NCI-H2196 (cell line): Measurements from ENCODE around the gene CDSN.
"Not testable (repeated sequence)": the region's sequence is repeated elsewhere in the genome, so short reads cannot be mapped to it uniquely, and the experiment has no call there.

Source experiments
- DNase-seq: peaks from one replicate; lab custom pipeline; 2025; ENCODE audit not compliant: unreplicated experiment; lab: John Stamatoyannopoulos, UW

CDSN gene

GRCh38 chr6:31120151-31120915, at the start of gene CDSN:
CDSN (minus strand) TSS chr6:31120446; CDS start chr6:31120419, 27 bp downstream.
- DNase-seq, result no peak

- DNase-seq, result no peak
These were observed 49.0 kb upstream of the CDSN start for GRCh38 chr6:31169123-31169857.

GRCh38 chr6:31168606-31169005, 48.4 kb upstream of the CDSN start:
- no peak for DNase-seq

- no peak for DNase-seq
These were observed 45.7 kb upstream of the CDSN start for GRCh38 chr6:31165986-31166385.

- DNase-seq, result not testable (repeated sequence)
These were observed 45.0 kb upstream of the CDSN start for GRCh38 chr6:31165064-31165832.

- not testable (repeated sequence) for DNase-seq
These were observed 44.3 kb upstream of the CDSN start for GRCh38 chr6:31164475-31165063.

GRCh38 chr6:31163922-31164321, 43.7 kb upstream of the CDSN start:
- DNase-seq, result no peak

GRCh38 chr6:31162463-31163165, 42.4 kb upstream of the CDSN start:
- no peak for DNase-seq

- DNase-seq, result no peak
These were observed 41.2 kb upstream of the CDSN start for GRCh38 chr6:31161216-31162126.

GRCh38 chr6:31158863-31159855, 38.9 kb upstream of the CDSN start:
- no peak for DNase-seq

GRCh38 chr6:31158140-31158862, 38.1 kb upstream of the CDSN start, which contains the start of gene TCF19:
TCF19 (plus strand) TSS chr6:31158589; CDS start chr6:31159470, 881 bp downstream.
- DNase-seq, result peak; percentile 98

GRCh38 chr6:31157513-31158139, 37.4 kb upstream of the CDSN start, which contains the start of gene CCHCR1:
CCHCR1 (minus strand) TSS chr6:31157802; CDS start chr6:31157600, 202 bp downstream.
- DNase-seq, result no peak

GRCh38 chr6:31156641-31157040, 36.4 kb upstream of the CDSN start:
- no peak for DNase-seq

- DNase-seq, result no peak
These were observed 34.2 kb upstream of the CDSN start for GRCh38 chr6:31154436-31154835.

- no peak for DNase-seq
These were observed 32.5 kb upstream of the CDSN start for GRCh38 chr6:31152781-31153180.

- no peak for DNase-seq
These were observed 29.7 kb upstream of the CDSN start for GRCh38 chr6:31149827-31150447.

- DNase-seq, result no peak
These were observed 25.1 kb upstream of the CDSN start for GRCh38 chr6:31145386-31145785.
